ENCODE data around the gene KSR2. TPM values are rescaled to one million over a fixed set of nuclear protein-coding genes. Genes with fewer than 3 reads are reported as not detected.

Gene KSR2
- total RNA-seq, 1 experiment from 2014 or later, result 1.3 TPM

GRCh38 chr12:117470804-117471203 is 498.0 kb downstream of the KSR2 start:
- Histone ChIP-seq H3K56ac (ENCODE audit: insufficient read length, low read depth, low read length) (no peak overlapping the region), H2AFZ (ENCODE audit: low read length) (no peak overlapping the region), H3K79me1 (ENCODE audit: insufficient read depth, low read depth, low read length, poor library complexity, severe bottlenecking) (no peaks in the 10 kb centered on the region), H4K5ac (ENCODE audit: insufficient read length, low read depth, low read length) (no peak overlapping the region), H3T11ph (ENCODE audit: low read length) (no peak overlapping the region), H3K4me1 (ENCODE audit: insufficient read depth, low read length) (no peaks in the 10 kb centered on the region), H3K27me3 (ENCODE audit: insufficient read depth, low read length) (no peaks in the 10 kb centered on the region), H3K23ac (ENCODE audit: insufficient read length, low read depth, low read length) (no peak overlapping the region), H3K18ac (ENCODE audit: insufficient read length, low read depth, low read length) (no peak overlapping the region), H3K23me2 (ENCODE audit: insufficient read length, low read depth, low read length, poor library complexity, severe bottlenecking) (no peaks in the 10 kb centered on the region), H2BK5ac (ENCODE audit: insufficient read length, low read length) (no peak overlapping the region), H3K9ac (ENCODE audit: extremely low read depth, insufficient read length, low read length) (no peak overlapping the region), H3K4me2 (ENCODE audit: insufficient read depth, insufficient read length, low read length) (no peak overlapping the region), H2BK12ac (ENCODE audit: insufficient read length, low read depth, low read length) (no peak overlapping the region), H2BK20ac (ENCODE audit: low read depth, low read length, poor library complexity, severe bottlenecking) (no peak overlapping the region), H3K79me2 (ENCODE audit: insufficient read depth, low read length) (no peaks in the 10 kb centered on the region), H3K4ac (ENCODE audit: low read depth, low read length) (no peak overlapping the region), H4K8ac (replicated peaks; ENCODE audit: insufficient read length, low read depth, low read length) (no peak overlapping the region), H2AK5ac (ENCODE audit: insufficient read length, low read length) (no peak overlapping the region), H4K91ac (ENCODE audit: insufficient read length, low read depth, low read length) (no peak overlapping the region), H3K27ac (ENCODE audit: insufficient read length, low read depth, low read length) (no peak overlapping the region), H4K20me1 (ENCODE audit: control insufficient read depth, insufficient read depth, insufficient read length) (peaks cover 2% of the 10 kb centered on the region), H2BK120ac (ENCODE audit: low read depth, low read length, poor library complexity, severe bottlenecking) (no peak overlapping the region), H3K9me3 (ENCODE audit: control insufficient read depth, low read depth, low read length) (no peaks in the 10 kb centered on the region), H2BK15ac (ENCODE audit: low read depth, low read length) (no peak overlapping the region), H3K14ac (ENCODE audit: insufficient read depth, low read length) (no peak overlapping the region)
- WGBS (ENCODE audit: extremely low coverage, insufficient read length, low lambda C conversion rate), result no CpG with 5 or more reads among the region's 2 CpGs
- H3K27me3 Mint-ChIP-seq (ENCODE audit: low read depth), result no peaks in the 10 kb centered on the region; the same call in 1 of the 2 replicates
- H3K36me3 Mint-ChIP-seq (ENCODE audit: insufficient read depth in 1 of 3, low read depth in 3 of 3), result peaks cover 4 to 5% (median 4%) of the 10 kb centered on the region in 3 experiments
- H3K4me1 Mint-ChIP-seq, result peaks cover 3 to 4% of the 10 kb centered on the region in 2 experiments
- no peak for DNase-seq
- peaks cover 4% of the 10 kb centered on the region in 2 experiments for H3K9me3 Mint-ChIP-seq
- TF ChIP-seq CTCF (conservative IDR thresholded peaks at IDR 0.05), result peak; percentile 82
- H3K27ac Mint-ChIP-seq, result no peak overlapping the region
- H3K4me3 Mint-ChIP-seq, result no peak overlapping the region

Data from H9 (cell line).